A204.1 (cell line): Measurements from ENCODE around the gene COX6A1.
"Not testable (repeated sequence)": the region's sequence is repeated elsewhere in the genome, so short reads cannot be mapped to it uniquely, and the experiment has no call there.

ENCODE experiments used
- FAIRE-seq: peaks from 2 replicates; lab custom pipeline; 2012; peaks lifted over from hg19 to GRCh38; lab: Jason Lieb, UNC

COX6A1 gene

GRCh38 chr12:120428597-120429229, 9.2 kb upstream of the COX6A1 start:
- FAIRE-seq = no peak

GRCh38 chr12:120429368-120429767, 8.5 kb upstream of the COX6A1 start:
- FAIRE-seq = no peak

GRCh38 chr12:120432772-120433525, 5.0 kb upstream of the COX6A1 start:
- no peak for FAIRE-seq

- FAIRE-seq = no peak
Observed at GRCh38 chr12:120438495-120439198, 734 bp downstream of the COX6A1 start.

- no peak for FAIRE-seq
Observed at GRCh38 chr12:120439646-120440247, 1.8 kb downstream of the COX6A1 start.

- FAIRE-seq = no peak
Observed at GRCh38 chr12:120444676-120445075, 6.8 kb downstream of the COX6A1 start.

- FAIRE-seq = no peak
Observed at GRCh38 chr12:120445911-120446843, 8.3 kb downstream of the COX6A1 start, which contains the start of the genes GATC and TRIAP1. GATC (plus strand) TSS chr12:120446444; CDS start chr12:120446481, 37 bp downstream. TRIAP1 (minus strand) TSS chr12:120446384; CDS start chr12:120446372, 12 bp downstream.

- FAIRE-seq = not testable (repeated sequence)
Observed at GRCh38 chr12:120446844-120447178, 8.9 kb downstream of the COX6A1 start.

GRCh38 chr12:120447992-120448391, 10.1 kb downstream of the COX6A1 start:
- no peak for FAIRE-seq

- not testable (repeated sequence) for FAIRE-seq
Observed at GRCh38 chr12:120452524-120452923, 14.6 kb downstream of the COX6A1 start.

GRCh38 chr12:120453060-120453750, 15.3 kb downstream of the COX6A1 start:
- no peak for FAIRE-seq

GRCh38 chr12:120453977-120454376, 16.1 kb downstream of the COX6A1 start:
- FAIRE-seq = peak; percentile 90

GRCh38 chr12:120455302-120455701, 17.4 kb downstream of the COX6A1 start:
- FAIRE-seq = no peak

- FAIRE-seq = no peak
Observed at GRCh38 chr12:120457133-120457532, 19.2 kb downstream of the COX6A1 start.

- no peak for FAIRE-seq
Observed at GRCh38 chr12:120460157-120460556, 22.2 kb downstream of the COX6A1 start.

GRCh38 chr12:120462099-120462640, 24.3 kb downstream of the COX6A1 start:
- FAIRE-seq = no peak

GRCh38 chr12:120463712-120464111, 25.8 kb downstream of the COX6A1 start:
- no peak for FAIRE-seq

GRCh38 chr12:120465756-120466155, 27.8 kb downstream of the COX6A1 start:
- FAIRE-seq = no peak

- no peak for FAIRE-seq
Observed at GRCh38 chr12:120466560-120467315, 28.8 kb downstream of the COX6A1 start.

- no peak for FAIRE-seq
Observed at GRCh38 chr12:120467439-120467838, 29.5 kb downstream of the COX6A1 start.
